NT2/D1 (cell line): ENCODE data around the gene HACD2.

Source experiments
- SUZ12 ChIP-seq: IDR thresholded peaks from 2 replicates; pipeline ENCODE4 v1.6.1; 2011; ENCODE audit not compliant: insufficient read length, insufficient read depth; ENCODE audit errors: extremely low read depth
- YY1 ChIP-seq: IDR thresholded peaks from 2 replicates; pipeline ENCODE4 v1.6.1; 2011; ENCODE audit not compliant: insufficient read length, insufficient read depth
- ZNF274 ChIP-seq: IDR thresholded peaks from 2 replicates; pipeline ENCODE4 v1.6.1; 2011; ENCODE audit warnings: mild to moderate bottlenecking, low read depth, low read length

DNA sequence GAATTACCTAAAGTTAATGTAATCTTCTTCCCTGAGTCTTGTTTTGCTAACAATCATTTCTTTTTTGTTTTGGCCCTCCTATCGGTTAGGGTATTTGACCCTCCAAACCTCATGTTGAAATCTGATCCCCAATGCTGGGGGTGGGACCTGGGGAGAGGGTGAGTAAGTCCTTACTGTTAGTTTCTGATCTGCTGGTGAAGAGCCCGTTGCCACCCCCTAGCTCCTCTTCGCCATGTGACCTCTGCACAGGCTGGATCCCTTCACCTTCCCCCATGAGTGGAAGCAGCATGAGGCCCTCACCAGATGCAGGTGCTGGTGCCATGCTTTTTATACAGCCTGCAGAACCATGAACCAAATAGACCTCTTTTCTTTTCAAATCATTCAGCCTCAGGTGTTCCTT lies 73.1 kb downstream of the HACD2 start:
- TF ChIP-seq SUZ12: no peak
- no peak for TF ChIP-seq YY1
- no peak for TF ChIP-seq ZNF274
